Measurements from ENCODE around the gene CCDC82.

The CCDC82 gene

DNA sequence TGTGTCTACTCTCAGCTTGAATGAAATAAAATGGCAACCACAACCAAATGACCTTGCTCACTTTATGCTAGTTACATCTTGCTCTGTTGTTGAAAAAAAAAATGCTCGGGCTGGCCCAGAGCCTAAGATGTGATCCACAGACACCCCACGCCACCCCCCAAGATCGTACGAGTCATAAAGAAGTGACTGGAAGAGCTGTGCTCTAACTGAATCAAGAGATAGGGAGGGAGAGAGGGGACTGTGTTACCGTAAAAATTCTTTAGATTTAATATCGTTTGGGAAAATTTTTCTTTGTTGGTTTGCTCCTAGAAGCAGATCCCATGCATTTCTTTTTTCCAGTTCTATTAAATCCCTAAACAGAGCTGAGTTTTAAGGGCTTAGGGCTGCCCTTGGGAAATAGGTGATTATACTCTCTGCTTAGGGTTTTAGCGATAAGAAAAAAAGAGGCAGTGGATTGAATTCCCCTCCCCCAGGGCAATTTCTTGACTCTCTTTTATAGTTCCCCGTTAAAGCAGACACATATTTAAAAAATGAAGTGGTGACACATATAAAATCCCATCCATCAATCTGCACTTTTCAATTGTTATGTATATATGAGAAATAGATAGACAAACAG lies 61.2 kb downstream of the CCDC82 start:
- DNase-seq = no peak

DNA sequence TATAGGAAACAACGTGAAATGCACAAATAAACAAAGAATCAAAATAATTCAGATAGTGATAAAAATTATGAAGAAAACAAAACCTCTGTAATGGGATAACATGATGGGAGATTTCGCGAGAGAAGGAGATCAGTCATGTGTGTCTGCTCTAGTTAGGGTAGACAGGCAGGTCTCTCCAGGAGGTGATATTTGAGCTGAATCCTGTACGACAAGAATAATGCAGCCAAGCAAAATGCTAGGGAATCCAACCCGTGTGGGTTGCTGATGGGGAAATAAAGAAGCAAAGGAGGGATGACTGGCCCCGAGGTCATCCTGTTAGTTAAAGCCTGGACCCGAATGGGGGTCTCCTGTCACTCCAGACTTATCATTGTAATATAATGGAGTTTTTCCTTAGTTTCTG lies 62.8 kb downstream of the CCDC82 start:
- DNase-seq = no peak

DNA sequence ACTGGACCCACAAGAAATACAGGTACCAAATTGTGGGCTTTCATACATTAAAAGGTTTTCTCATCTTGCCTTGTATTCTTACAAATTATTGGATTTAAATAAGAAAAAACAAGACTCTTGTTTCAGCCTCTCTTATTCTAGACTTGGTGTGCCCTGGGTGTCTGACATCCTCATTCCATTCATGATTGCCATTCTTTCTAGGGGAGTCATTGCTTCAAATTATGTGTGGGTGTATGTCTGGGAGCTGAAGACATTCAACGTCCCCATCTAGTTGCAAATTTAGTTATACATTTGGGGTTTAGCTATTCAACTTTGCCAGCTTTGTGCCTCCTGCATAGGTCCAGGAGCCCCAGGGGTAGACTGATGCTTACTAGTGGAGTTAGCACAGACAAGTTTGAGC lies 64.8 kb downstream of the CCDC82 start:
- no peak for DNase-seq

DNA sequence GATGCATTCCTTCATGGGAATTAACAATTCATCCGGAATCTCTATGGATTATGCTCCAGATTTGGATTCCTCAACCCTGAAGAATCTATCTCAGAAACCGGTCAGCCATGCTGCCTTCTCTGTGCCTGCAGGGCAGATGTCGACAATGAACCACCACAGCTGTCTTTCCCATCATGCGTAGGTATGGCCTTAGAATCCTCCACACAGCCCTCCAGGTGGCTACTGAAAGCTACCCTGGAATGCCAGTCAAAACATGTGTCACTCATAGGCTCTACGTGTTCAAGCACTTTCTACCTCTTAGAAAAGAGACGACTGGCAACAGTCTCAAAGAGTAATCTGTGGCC lies 66.1 kb downstream of the CCDC82 start:
- DNase-seq = no peak

DNA sequence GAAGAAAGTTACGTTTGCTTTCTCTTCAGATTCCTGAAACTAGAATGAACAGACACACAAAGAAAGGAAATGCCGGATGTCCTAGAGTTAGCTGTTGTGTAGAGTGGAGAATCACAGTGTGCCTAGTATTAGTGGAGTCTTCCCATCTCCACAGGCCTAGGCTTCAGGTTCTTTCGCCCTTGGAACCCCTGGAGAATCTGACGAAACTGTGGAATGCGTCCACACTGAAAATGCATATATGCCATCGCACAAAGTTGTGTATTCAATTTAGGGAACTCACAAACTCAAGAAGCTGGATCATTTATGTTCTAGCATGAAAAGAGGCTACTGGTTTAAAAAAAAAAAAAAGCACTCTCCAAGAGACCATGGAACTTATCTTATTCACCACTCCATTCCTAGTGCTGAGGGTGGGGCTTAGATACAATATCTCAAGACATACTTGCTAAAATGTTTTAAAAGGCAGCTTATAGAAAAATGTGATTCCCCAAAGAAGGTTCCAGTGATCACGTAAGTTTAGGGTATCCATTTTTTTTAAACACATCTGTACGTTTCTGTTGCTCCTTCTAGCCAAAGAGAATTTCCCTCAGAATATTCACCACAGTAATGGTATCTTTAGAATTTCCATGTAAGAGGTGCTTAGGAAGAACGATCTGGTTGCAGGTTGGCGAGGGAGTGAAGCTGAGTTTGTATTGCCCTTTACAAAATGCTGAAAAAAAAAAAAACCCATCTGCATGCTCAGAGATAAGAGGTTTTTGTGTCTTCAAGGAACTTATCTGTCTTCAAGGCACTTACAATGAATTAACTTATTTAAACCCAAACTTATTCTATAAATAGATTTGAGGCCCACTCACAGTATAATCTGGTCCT lies 66.7 kb downstream of the CCDC82 start:
- DNase-seq = no peak

DNA sequence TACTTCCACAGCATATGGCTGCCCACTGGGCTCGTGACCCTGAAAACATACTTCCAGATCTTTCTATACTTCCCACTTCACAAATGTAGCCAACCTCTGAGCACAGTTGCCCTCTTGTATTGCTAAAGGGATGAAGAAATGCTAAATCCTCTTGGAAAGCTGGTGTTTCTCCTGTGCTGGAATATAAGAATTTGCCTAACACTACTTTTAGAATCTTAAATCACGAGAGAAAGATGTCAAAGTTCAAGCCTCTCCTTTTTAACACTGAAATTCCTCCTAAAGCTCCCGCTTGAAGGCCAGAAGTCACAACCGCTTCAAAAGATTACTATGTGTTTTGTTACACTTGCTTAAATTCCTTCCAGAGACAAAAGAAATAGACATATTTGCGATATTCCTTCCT lies 68.6 kb downstream of the CCDC82 start:
- DNase-seq = no peak

DNA sequence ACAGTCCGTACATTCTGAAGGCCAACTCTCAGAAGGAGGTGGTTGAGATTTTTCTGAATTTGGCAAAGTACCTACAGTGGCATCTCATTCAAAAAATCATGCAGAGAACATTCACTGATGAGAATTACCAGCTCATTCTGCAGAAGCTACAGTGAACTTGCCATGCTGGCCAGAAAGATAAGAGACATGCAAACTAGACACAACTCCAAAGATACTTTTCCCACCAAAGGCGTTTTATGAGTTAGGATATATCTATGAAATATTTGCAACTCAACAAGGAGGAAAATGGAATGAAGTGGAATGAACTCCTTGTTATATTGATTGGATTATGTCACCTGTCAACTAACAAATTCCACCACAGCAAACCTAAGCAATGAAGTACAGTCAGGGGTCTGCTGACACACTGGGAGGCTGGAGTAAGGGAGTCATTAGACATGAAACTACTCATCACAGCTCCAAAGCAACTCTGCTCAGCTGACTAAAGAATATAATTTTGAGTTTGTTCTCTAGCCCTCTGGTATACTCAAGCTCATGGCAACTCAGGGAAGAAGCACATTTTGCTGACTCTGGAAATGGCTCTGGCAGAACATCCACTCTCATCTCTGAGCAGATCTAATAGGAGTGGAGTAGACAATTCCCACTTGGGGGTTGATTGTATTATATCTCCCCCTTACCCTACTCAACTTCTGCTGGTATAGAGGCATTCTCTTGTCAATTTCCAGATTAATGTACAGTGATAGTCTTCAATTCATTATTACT lies 69.6 kb downstream of the CCDC82 start:
- DNase-seq = no peak

DNA sequence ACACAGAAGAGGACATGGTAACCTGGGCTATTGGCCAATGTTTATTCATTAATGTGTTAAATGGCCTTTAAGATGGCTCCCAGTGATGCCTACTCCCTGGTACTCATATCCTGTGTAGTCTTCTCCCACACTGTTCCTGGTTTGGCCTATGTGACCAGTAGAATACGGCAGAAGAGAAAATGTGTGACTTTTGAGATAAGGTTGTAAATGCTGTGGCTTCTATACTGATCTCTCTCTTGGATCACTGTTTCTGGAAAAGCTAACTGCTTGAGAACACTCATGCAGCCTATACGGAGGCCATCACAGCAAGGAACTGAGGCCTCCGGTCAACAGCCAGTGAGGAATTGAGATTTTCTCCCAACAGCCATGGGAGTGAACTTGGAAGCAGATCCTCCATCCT lies 70.9 kb downstream of the CCDC82 start:
- no peak for DNase-seq

DNA sequence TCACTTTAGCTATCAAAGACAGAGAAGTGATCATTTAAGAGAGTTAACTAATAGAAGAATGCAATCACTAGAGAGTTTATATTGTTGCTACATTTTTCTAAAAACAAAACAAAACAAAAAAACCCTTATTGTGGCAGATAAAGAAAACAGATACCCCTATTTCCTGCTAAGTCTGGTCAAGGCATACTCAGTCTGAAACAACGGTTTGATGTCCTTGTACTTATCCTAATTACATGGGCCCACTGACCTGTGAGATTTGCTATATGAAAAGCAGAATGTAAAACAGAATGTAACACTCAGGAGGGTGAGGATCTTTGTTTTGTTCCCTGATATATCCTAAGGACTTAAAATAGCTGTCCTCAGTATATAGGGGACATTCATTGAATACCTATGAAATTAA lies 71.3 kb downstream of the CCDC82 start:
- DNase-seq = no peak

DNA sequence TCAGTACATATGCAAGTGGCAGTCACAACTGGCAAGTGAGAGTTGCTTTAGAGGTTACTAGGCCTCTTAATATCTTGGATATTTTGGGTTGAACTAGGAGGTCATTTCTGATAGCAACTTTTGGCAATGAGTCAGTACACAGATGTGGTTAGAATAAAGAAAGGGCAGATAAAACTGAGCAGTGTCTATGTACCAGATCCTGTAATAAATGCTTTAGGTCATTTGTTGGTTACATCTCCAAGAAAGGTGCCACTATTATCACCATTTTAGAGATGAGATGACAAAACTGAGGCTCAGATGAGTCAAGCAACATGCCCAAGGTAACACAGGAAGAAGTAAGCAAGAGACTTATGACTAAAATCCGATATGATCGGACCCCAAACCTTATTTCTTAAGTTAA lies 71.7 kb downstream of the CCDC82 start:
- DNase-seq = no peak

DNA sequence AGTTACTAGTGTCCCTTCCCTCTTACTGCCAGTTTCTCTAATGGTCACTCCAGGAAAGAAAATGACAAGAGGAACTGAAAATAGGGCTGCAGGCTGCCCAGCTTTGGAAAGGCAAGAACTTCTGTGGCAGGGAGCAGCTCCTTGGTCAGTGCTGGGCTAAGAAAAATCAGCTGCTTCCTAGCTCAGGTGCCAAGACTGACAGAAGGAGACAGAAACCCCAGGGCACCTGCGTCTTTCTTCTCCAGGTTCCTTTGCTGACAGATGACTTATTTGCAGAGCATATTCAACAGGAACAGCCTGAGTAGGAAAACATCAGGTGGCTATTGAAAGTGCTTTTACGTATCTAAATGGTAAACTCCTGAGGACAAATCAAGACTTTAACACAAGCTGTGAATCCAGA lies 72.1 kb downstream of the CCDC82 start:
- DNase-seq = no peak

DNA sequence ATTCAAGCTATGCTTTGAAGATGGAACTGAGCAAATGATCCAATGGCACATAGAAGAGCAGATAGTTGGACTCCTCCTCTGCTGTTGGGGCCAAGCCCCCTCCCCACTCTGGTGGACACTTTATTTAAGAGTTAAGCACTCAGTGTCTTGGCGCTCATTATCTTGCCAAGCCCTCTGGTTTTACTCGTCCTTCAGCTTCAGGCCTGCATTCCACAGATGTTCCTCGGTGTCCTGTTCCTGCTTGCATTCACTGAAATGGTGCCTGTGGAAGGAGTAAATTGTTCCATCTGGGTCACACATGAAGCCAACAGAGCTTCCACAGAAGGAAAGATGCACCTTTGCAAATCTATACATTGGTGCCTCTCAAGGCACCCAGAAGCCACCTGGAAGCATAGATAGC lies 72.8 kb downstream of the CCDC82 start:
- no peak for DNase-seq

DNA sequence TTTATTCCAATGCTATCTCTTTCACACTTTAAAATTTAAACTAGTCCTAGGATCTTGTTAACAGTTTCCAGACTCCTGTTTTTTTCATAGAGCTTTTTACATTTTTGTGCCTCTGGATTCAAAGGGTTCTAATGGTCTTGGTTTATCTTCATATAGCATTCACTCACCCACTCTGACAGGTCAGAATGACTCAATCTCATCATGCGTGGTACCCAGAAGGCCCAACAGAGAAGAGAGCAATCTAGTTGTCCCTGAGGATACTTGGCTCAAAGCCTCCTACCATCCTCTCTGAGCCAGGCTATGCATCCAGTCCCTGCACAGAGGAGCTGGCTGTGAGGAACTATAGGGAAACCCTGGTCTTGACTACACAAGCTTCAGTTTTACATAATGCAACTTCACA lies 74.2 kb downstream of the CCDC82 start:
- no peak for DNase-seq

DNA sequence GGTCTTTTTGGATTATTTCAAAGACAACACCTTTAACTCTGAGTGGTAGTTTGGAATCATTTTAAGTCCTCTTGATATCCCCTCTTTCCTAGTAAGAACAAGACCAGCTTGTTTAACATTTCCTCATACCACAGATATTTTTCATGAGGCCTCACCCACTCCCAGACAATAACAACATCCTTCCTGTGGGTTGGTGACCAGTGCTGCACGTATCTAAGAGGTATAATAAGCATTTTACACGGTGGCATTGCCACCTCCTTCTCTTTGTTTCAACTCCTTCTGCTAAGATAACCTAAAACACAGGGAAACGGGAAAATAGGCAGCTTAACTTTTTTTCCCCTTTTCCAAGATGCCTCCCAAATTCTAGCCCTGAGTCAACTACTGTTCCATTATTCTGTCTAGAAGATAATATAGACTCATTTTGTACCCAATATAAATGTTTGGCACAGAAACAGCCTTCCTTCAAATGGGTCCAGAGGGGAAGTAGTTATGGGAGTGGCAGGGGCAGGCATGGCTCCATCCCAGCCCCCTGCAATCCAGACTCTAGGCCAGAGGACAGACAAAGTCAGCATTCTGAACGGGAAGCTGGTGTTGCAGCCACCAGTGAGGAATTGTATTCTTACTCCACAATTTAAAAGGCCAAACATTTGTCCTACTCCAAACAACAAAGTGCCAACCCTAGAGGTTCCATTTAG lies 75.2 kb downstream of the CCDC82 start:
- no peak for DNase-seq

DNA sequence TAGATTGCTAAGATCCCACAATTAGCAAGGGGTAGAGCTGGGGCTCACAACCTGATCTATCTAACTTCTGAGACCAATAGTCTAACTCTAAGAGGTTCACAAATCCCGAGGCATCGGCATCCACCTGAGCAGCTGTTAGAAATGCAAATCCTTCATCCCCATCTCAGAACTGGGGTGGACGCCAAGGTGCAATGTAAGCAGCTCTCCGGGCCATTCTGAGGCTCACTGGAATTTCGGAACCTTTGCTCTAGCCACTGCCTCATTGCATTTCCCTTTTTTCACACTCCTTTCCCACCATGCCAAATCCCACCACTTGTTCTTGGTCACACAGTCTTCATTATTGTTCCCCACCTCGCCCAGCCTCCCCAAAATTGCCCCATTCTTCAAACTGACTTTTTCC lies 76.5 kb downstream of the CCDC82 start:
- no peak for DNase-seq

DNA sequence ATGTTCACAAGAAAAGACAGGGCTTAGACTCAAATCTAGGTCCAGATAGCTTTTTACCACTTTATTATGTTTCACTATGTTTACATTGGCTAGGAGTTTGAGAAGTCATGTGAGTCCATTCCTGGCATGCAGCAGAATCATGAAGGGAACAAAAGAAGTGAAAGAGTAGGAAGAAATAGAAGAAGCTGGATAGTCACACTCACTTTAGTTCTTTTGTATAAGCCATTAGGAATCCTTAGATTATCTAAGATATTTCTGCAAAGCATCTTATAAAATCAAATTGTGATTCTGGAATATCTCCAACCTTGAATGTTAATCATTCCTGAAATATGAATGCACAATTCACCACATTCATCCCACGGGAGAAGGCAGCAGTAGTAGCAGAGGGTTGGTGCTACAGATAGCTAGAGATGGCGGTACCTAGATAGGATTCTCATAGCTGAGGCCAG lies 78.6 kb downstream of the CCDC82 start:
- DNase-seq = no peak

DNA sequence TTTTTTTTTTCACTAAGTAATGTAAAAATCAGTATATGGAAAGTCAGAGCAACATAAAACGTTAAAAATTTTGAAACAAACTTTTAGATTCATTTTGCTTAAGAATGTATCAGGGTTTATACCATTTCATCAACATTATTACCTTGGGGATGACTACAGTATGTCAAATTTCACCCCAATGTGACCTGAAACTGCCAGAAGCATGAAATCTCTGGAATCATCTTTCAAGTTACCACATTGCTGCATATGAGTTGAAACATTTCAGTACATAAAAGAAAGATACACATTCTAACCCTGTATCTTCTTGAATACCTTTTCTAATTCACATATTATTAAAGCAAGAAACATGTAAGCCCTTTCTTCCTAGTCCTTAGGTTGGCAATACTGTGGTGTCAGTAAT lies 79.5 kb downstream of the CCDC82 start:
- no peak for DNase-seq

DNA sequence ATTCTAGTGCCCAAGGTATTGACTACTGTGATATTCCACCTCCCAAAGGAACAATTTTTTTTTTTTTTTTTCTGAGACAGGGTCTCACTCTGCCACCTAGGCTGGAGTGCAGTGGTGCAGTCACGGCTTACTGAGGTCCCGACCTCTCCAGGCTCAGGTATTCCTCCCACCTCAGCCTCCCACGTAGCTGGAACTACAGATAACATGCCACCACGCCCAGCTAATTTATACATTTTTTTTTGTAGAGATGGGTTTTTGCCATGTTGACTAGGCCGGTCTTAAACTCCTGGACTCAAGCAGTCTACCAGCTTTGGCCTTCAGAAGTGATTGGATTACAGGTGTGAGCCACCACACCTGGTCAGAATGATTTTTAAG lies 80.1 kb downstream of the CCDC82 start:
- no peak for DNase-seq

DNA sequence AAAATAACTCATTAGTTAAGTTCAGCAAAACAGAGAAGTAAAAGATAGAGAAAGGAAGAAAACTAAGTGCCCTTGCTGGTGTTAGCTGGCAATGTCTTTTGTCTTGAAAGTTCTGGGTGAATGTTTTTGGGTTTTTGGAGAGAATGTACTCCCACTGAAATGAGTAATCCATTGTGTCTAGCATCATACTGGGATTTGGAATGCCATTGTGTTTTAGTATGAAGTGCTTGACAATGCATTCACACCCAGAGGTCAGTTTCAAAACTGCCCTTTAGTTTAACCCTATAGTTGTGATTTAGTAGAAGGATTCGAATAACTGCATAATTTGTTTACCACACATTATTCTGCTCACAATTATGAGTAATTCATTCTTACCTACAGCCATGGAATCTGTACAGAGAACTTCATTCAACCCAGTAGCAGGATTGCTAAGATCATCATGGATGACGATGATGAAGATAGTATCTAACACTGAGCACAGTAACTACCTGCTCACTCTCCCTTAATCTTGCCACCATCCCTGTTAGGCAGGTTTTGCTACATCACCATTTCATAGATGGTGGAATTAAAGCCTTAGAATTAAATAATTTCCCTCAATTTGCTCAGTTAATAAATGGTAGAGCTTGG lies 80.6 kb downstream of the CCDC82 start:
- no peak for DNase-seq

DNA sequence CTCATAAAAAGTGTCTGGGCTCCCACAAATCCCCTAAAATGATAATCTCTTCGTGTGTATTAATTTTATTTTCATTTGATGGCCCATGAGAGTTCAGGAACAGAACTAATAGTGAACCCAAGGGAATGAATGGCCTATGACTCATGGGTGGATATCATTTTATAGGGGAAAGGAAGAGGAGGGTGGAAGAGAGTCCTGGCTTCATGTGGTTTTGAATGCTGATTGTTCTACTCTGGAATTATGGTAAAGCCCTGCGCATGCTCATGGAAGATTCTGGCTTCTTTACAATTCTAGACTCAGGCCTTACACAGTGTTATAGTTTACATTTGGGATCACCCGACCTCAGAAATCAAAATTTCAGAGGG lies 82.0 kb downstream of the CCDC82 start:
- no peak for DNase-seq

DNA sequence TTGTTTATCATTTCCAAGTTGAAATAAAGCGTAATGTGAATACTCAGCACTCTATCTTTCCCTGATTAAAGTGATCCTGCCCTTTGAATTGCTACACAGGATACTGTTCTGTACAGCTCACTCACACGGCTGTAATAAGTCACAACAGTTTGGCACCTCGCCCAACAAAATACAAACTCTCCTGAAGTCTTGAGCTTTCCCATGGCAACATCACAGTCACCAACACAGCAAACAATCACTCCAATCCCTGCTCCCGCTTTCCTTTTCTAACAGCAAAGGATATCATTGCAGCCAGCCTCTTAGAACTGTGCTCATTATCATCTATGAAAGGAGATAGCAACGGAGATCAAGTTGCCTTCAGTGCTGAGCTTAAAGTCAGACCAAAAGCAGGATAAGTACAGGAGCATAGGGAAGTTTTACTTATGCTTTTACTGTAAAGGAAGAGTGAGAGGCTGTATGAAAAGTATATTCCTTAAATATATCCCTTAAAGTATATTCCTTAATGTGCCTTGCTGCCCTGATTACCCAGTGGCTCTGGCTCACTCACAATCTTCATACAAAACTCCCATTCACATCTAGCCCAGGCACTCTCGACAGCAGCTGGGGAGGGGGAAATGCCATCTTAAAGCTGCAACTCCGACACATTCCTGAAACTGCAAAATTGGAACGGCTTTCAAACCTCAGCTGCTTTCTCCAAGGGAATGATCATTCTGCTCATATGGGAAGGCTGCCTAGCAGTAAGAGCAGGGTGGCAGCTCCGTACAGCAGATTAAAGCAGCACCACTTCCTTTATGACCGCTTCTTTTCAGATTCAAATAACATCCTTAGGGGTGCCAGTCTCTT lies 82.6 kb downstream of the CCDC82 start:
- no peak for DNase-seq

DNA sequence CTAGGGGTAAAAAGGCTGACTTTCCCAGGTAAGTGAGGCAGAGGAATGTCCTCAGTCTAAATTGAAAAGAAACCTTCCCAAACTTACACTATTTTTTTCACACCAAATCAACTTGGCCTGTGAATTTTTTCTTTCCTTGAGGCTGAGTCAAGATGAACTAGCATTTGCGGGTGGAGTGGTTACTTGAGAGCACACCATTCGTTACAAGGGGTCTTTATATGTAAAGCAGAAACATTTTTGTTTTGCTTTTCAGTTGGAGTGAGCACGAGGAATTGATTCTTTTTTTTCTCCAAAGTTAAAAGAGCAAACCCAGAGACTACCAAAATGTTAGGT lies 83.1 kb downstream of the CCDC82 start:
- no peak for DNase-seq
